HG03159 (cell line): Measurements from ENCODE around the gene TXNDC17.
"Not testable (repeated sequence)": the region's sequence is repeated elsewhere in the genome, so short reads cannot be mapped to it uniquely, and the experiment has no call there.

ENCODE experiments used
- ATAC-seq: cut with Tn5 transposase; IDR thresholded peaks from one replicate; pipeline ENCODE4 v1.9.1; 2021; ENCODE audit warnings: mild to moderate bottlenecking, moderate library complexity; ENCODE audit not compliant: unreplicated experiment

TXNDC17 gene

GRCh38 chr17:6636616-6637457, 4.0 kb upstream of the TXNDC17 start:
- no peak for ATAC-seq

- ATAC-seq = no peak
These were observed 3.4 kb upstream of the TXNDC17 start for GRCh38 chr17:6637458-6637840.

GRCh38 chr17:6638046-6638908, 2.6 kb upstream of the TXNDC17 start:
- no peak for ATAC-seq

- ATAC-seq = no peak
These were observed 1.8 kb upstream of the TXNDC17 start for GRCh38 chr17:6639014-6639585.

- no peak for ATAC-seq
These were observed 999 bp upstream of the TXNDC17 start for GRCh38 chr17:6639586-6640535.

GRCh38 chr17:6641247-6641863, 495 bp downstream of the TXNDC17 start:
- no peak for ATAC-seq

- ATAC-seq = no peak
These were observed 1.7 kb downstream of the TXNDC17 start for GRCh38 chr17:6642592-6642991.

- ATAC-seq = no peak
These were observed 2.7 kb downstream of the TXNDC17 start for GRCh38 chr17:6643451-6644125.

GRCh38 chr17:6648181-6648580, 7.3 kb downstream of the TXNDC17 start:
- ATAC-seq = no peak

- ATAC-seq = peak; percentile 89
These were observed 10.6 kb downstream of the TXNDC17 start, which contains the start of the genes C17orf100 and MED31 for GRCh38 chr17:6651354-6651918. C17orf100 (plus strand) TSS chr17:6651762; CDS start chr17:6651914, 152 bp downstream. MED31 (minus strand) TSS chr17:6651605; CDS start chr17:6651528, 77 bp downstream.

- ATAC-seq = peak; percentile 10
These were observed 11.1 kb downstream of the TXNDC17 start for GRCh38 chr17:6651919-6652452.

- no peak for ATAC-seq
These were observed 14.2 kb downstream of the TXNDC17 start for GRCh38 chr17:6654841-6655731.

GRCh38 chr17:6655732-6656361, 15.0 kb downstream of the TXNDC17 start:
- ATAC-seq = not testable (repeated sequence)

GRCh38 chr17:6656797-6657632, 16.2 kb downstream of the TXNDC17 start:
- ATAC-seq = not testable (repeated sequence)

GRCh38 chr17:6657633-6658287, 16.9 kb downstream of the TXNDC17 start:
- no peak for ATAC-seq

- not testable (repeated sequence) for ATAC-seq
These were observed 17.6 kb downstream of the TXNDC17 start for GRCh38 chr17:6658411-6658810.
